GM10266 (cell line): ENCODE results near the gene MCM9.

Source experiments
- DNase-seq: peaks from one replicate; pipeline ENCODE4 v3.0.0; 2012; ENCODE audit errors: extremely low spot score
- CTCF ChIP-seq: IDR thresholded peaks from 2 replicates; pipeline ENCODE4 v1.5.1; 2012; ENCODE audit warnings: mild to moderate bottlenecking, low read depth; ENCODE audit not compliant: control insufficient read depth, insufficient read depth; ENCODE audit errors: missing control alignments

MCM9 gene

GRCh38 chr6:118953391-118953790 lies 18.4 kb upstream of the MCM9 start:
- DNase-seq, result no peak
- TF ChIP-seq CTCF, result no peak

- no peak for DNase-seq
- TF ChIP-seq CTCF, result no peak
Measured at GRCh38 chr6:118952683-118953082, 17.7 kb upstream of the MCM9 start.

GRCh38 chr6:118945217-118945616 lies 10.3 kb upstream of the MCM9 start:
- TF ChIP-seq CTCF, result no peak

GRCh38 chr6:118940770-118941169 lies 5.8 kb upstream of the MCM9 start:
- DNase-seq, result no peak
- no peak for TF ChIP-seq CTCF

More at GRCh38 chr6:118945217-118945616, 10.3 kb upstream of the MCM9 start:
- DNase-seq, result no peak

- no peak for DNase-seq
- TF ChIP-seq CTCF, result no peak
Measured at GRCh38 chr6:118939683-118940082, 4.7 kb upstream of the MCM9 start.

- no peak for DNase-seq
- no peak for TF ChIP-seq CTCF
Measured at GRCh38 chr6:118935978-118936703, 1.2 kb upstream of the MCM9 start.

GRCh38 chr6:118935331-118935668 lies 341 bp upstream of the MCM9 start:
- DNase-seq, result no peak
- no peak for TF ChIP-seq CTCF
